ENCODE results near the gene STAP2.
A peak's percentile ranks its signal among the peaks of the same experiment; 100 is the strongest.

The STAP2 gene

GRCh38 chr19:4327252-4327876, 11.3 kb downstream of the STAP2 start:
- peak; percentile 61 for DNase-seq (ENCODE audit: low spot score)

- no peak for DNase-seq (ENCODE audit: low spot score)
Measured at GRCh38 chr19:4326837-4327251, 11.8 kb downstream of the STAP2 start.

GRCh38 chr19:4326215-4326836, 12.3 kb downstream of the STAP2 start:
- DNase-seq (ENCODE audit: low spot score), result no peak

GRCh38 chr19:4324228-4324627, 14.4 kb downstream of the STAP2 start:
- no peak for DNase-seq (ENCODE audit: low spot score)

GRCh38 chr19:4323692-4324091, 14.9 kb downstream of the STAP2 start:
- DNase-seq (ENCODE audit: low spot score), result no peak

- DNase-seq (ENCODE audit: low spot score), result no peak
Measured at GRCh38 chr19:4322942-4323665, 15.5 kb downstream of the STAP2 start.

GRCh38 chr19:4320419-4320818, 18.2 kb downstream of the STAP2 start:
- no peak for DNase-seq (ENCODE audit: low spot score)

GRCh38 chr19:4319067-4319718, 19.4 kb downstream of the STAP2 start:
- no peak for DNase-seq (ENCODE audit: low spot score)

GRCh38 chr19:4318460-4318859, 20.2 kb downstream of the STAP2 start:
- no peak for DNase-seq (ENCODE audit: low spot score)

- DNase-seq (ENCODE audit: low spot score), result no peak
Measured at GRCh38 chr19:4316956-4317355, 21.7 kb downstream of the STAP2 start.

GRCh38 chr19:4313847-4314490, 24.7 kb downstream of the STAP2 start:
- no peak for DNase-seq (ENCODE audit: low spot score)

GRCh38 chr19:4310247-4311121, 28.1 kb downstream of the STAP2 start:
- DNase-seq (ENCODE audit: low spot score), result peak; percentile 50

GRCh38 chr19:4305659-4306058, 33.0 kb downstream of the STAP2 start:
- no peak for DNase-seq (ENCODE audit: low spot score)

GRCh38 chr19:4305257-4305612, 33.4 kb downstream of the STAP2 start:
- no peak for DNase-seq (ENCODE audit: low spot score)

- peak; percentile 99 for DNase-seq (ENCODE audit: low spot score)
Measured at GRCh38 chr19:4304538-4305256, 33.9 kb downstream of the STAP2 start, which contains the start of gene FSD1. FSD1 (plus strand) TSS chr19:4304598; CDS start chr19:4304747, 149 bp downstream.

GRCh38 chr19:4303819-4304537, 34.6 kb downstream of the STAP2 start:
- no peak for DNase-seq (ENCODE audit: low spot score)

GRCh38 chr19:4302243-4302640, 36.4 kb downstream of the STAP2 start, which contains the start of gene TMIGD2:
TMIGD2 (minus strand) TSS chr19:4302389; CDS start chr19:4302385, 4 bp downstream.
- DNase-seq (ENCODE audit: low spot score), result no peak

- no peak for DNase-seq (ENCODE audit: low spot score)
Measured at GRCh38 chr19:4301590-4302242, 36.9 kb downstream of the STAP2 start.

GRCh38 chr19:4300589-4300988, 38.0 kb downstream of the STAP2 start:
- DNase-seq (ENCODE audit: low spot score), result no peak

All from D341Med (cell line).